HepG2 (cell line): ENCODE results near the gene NCR3LG1. TPM values are rescaled to one million over a fixed set of nuclear protein-coding genes. Genes with fewer than 3 reads are reported as not detected.
A peak's percentile ranks its signal among the peaks of the same experiment; 100 is the strongest.

Experiments used
- KLF12 ChIP-seq: sonication (generic); formaldehyde crosslinking; IDR thresholded peaks from 2 replicates; pipeline ENCODE4 v1.4.0; 2020; ENCODE audit warnings: missing genetic modification reagents, borderline replicate concordance
- KMT2B ChIP-seq: IDR thresholded peaks from 2 replicates; pipeline ENCODE4 v1.6.1; 2016; ENCODE audit warnings: missing genetic modification reagents, missing compliant biosample characterization
- MEIS2 ChIP-seq: sonication (generic); formaldehyde crosslinking; IDR thresholded peaks from 2 replicates; pipeline ENCODE4 v1.9.0; 2021; ENCODE audit warnings: mild to moderate bottlenecking, missing genetic modification reagents
- RXRB ChIP-seq: IDR thresholded peaks from 2 replicates; pipeline ENCODE4 v1.6.1; 2016; ENCODE audit warnings: borderline replicate concordance, missing genetic modification reagents, missing compliant biosample characterization
- XRCC5 ChIP-seq: fragments of 200-400 bp; formaldehyde crosslinking; optimal IDR thresholded peaks from 2 replicates; pipeline ENCODE3; 2017; ENCODE audit warnings: mild to moderate bottlenecking, low read length
- ZBTB21 ChIP-seq: sonication (generic); formaldehyde crosslinking; IDR thresholded peaks from 2 replicates; pipeline ENCODE4 v1.4.0; 2020; ENCODE audit warnings: missing genetic modification reagents
- ZNF672 ChIP-seq: sonication (generic); formaldehyde crosslinking; IDR thresholded peaks from 2 replicates; pipeline ENCODE4 v1.8.1; 2022; ENCODE audit warnings: missing genetic modification reagents
- ZSCAN12 ChIP-seq: sonication (generic); formaldehyde crosslinking; IDR thresholded peaks from 2 replicates; pipeline ENCODE4 v1.9.0; 2021; ENCODE audit warnings: mild to moderate bottlenecking, missing genetic modification reagents
- polyA plus RNA-seq, 8 experiments: library from polyadenylated mRNA; depleted of rRNA in 3 of 8; stranded (reverse) in 7 of 8; unstranded in 1 of 8; fragments of >200 nt; fragmentation: Illumina TruSeq in 4 of 8; extraction: Trizol in 4 of 8; gene quantifications; 2 replicates each; pipeline versions ENCODE4 v1.2.1 to v1.2.3, GENCODE V29; 2011 to 2016; ENCODE audit warnings: low read depth in 4 of 8, missing spikeins in 1 of 8, mixed read lengths in 1 of 8; ENCODE audit not compliant: insufficient read depth in 1 of 8
- total RNA-seq, 5 experiments: library from RNA; depleted of rRNA; stranded (reverse); fragments of >200 nt; fragmentation: Illumina TruSeq; extraction: Trizol; gene quantifications; 2 replicates each; pipeline ENCODE4 v1.2.3, GENCODE V29; 2016; ENCODE audit warnings: low read depth in 1 of 5
- TF ChIP-seq, protein P1 (sequence below), 2 experiments: fragments of 450-650 bp in 1 of 2; sonication (generic) in 1 of 2; formaldehyde crosslinking in 1 of 2; IDR thresholded peaks; 2 replicates each; pipeline versions ENCODE4 v1.6.1 to v1.8.0; 2016 to 2022; ENCODE audit warnings: antibody characterized with exemption in 1 of 2, mild to moderate bottlenecking in 1 of 2, missing genetic modification reagents in 1 of 2
- TF ChIP-seq, protein P2 (sequence below): sonication (generic); formaldehyde crosslinking; IDR thresholded peaks from 2 replicates; pipeline ENCODE4 v1.8.0; 2022; ENCODE audit warnings: missing genetic modification reagents, mild to moderate bottlenecking, inconsistent platforms, borderline replicate concordance
- TF ChIP-seq, protein P3 (sequence below): sonication (generic); formaldehyde crosslinking; IDR thresholded peaks from 2 replicates; pipeline ENCODE4 v1.8.0; 2022; ENCODE audit warnings: mild to moderate bottlenecking, missing genetic modification reagents

Gene NCR3LG1
- total and polyA plus RNA-seq, 2 of the 13 experiments (the other 11 are each of a cell fraction or from before 2014, with no cell fraction given) = 16.1 to 25.1 TPM

DNA sequence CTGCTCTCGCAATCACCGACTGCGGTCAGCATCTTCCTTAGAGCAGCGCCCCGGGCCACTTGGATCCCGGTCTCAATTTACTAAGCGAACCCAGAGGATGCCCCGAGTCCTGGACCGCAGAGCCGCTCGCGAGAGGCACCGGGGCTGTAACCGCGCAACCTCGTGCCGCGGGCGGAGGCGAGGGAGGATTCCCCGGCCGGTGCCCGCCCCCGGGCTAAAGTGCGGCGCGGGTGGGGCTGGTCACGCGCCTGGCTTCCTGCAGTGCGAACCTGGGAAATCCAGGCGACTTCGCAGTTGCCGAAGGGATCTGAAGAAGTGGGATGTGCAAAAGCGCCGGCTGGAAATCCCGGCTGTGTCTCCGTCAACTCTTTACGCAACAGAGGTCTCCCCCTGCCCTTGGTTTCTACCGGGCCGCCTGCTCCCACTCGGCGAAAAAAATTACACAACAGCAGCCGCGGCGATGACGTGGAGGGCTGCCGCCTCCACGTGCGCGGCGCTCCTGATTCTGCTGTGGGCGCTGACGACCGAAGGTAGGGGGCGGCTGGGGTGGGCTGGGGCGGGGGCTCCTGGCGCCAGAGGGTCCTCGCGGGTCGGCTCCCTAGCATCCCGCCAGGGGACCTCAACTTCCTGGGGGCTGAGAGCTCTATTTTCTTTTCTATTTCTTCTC is at the start of gene NCR3LG1 (continued):
- TF ChIP-seq, protein P1, sequence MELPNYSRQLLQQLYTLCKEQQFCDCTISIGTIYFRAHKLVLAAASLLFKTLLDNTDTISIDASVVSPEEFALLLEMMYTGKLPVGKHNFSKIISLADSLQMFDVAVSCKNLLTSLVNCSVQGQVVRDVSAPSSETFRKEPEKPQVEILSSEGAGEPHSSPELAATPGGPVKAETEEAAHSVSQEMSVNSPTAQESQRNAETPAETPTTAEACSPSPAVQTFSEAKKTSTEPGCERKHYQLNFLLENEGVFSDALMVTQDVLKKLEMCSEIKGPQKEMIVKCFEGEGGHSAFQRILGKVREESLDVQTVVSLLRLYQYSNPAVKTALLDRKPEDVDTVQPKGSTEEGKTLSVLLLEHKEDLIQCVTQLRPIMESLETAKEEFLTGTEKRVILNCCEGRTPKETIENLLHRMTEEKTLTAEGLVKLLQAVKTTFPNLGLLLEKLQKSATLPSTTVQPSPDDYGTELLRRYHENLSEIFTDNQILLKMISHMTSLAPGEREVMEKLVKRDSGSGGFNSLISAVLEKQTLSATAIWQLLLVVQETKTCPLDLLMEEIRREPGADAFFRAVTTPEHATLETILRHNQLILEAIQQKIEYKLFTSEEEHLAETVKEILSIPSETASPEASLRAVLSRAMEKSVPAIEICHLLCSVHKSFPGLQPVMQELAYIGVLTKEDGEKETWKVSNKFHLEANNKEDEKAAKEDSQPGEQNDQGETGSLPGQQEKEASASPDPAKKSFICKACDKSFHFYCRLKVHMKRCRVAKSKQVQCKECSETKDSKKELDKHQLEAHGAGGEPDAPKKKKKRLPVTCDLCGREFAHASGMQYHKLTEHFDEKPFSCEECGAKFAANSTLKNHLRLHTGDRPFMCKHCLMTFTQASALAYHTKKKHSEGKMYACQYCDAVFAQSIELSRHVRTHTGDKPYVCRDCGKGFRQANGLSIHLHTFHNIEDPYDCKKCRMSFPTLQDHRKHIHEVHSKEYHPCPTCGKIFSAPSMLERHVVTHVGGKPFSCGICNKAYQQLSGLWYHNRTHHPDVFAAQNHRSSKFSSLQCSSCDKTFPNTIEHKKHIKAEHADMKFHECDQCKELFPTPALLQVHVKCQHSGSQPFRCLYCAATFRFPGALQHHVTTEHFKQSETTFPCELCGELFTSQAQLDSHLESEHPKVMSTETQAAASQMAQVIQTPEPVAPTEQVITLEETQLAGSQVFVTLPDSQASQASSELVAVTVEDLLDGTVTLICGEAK (IDR thresholded peaks at IDR 0.05) = no peak
- TF ChIP-seq, protein P1 (CRISPR knock-in tag; IDR thresholded peaks at IDR 0.05) = peak; percentile 52; the same call in 1 of the 2 replicates
- TF ChIP-seq XRCC5 (peak; percentile 61), ZBTB21 (CRISPR knock-in tag) (peak; percentile 83), KLF12 (CRISPR knock-in tag) (peak; percentile 71; the same call in 1 of the 2 replicates), ZSCAN12 (CRISPR knock-in tag) (peak; percentile 82; the same call in 1 of the 2 replicates), KMT2B (CRISPR knock-in tag) (peak; percentile 63), MEIS2 (CRISPR knock-in tag) (peak; percentile 63; the same call in 1 of the 2 replicates), RXRB (CRISPR knock-in tag) (0 out of 2 replicates have a peak, but pooled peaks have one; percentile 29), ZNF672 (CRISPR knock-in tag) (no peak)
- TF ChIP-seq, protein P2, sequence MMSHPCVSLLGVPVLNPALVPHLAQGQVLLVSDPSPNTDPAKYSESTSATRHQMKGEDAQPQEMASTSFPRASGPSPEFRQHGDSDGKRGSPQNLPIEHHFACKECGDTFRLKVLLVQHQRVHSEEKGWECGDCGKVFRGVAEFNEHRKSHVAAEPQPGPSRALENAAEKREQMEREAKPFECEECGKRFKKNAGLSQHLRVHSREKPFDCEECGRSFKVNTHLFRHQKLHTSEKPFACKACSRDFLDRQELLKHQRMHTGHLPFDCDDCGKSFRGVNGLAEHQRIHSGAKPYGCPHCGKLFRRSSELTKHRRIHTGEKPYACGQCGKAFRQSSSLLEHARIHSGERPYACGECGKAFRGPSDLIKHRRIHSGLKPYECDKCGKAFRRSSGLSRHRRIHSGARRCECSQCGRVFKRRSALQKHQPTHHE (CRISPR knock-in tag) = peak; percentile 72; the same call in 1 of the 2 replicates
- TF ChIP-seq, protein P3, sequence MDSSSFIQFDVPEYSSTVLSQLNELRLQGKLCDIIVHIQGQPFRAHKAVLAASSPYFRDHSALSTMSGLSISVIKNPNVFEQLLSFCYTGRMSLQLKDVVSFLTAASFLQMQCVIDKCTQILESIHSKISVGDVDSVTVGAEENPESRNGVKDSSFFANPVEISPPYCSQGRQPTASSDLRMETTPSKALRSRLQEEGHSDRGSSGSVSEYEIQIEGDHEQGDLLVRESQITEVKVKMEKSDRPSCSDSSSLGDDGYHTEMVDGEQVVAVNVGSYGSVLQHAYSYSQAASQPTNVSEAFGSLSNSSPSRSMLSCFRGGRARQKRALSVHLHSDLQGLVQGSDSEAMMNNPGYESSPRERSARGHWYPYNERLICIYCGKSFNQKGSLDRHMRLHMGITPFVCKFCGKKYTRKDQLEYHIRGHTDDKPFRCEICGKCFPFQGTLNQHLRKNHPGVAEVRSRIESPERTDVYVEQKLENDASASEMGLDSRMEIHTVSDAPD (CRISPR knock-in tag) = 0 out of 2 replicates have a peak, but pooled peaks have one; percentile 21
